CD8-positive, alpha-beta memory T cell (primary cell): ENCODE results near the gene THOP1. TPM values are rescaled to one million over a fixed set of nuclear protein-coding genes. Genes with fewer than 3 reads are reported as not detected.

Source experiments
- CTCF ChIA-PET: fragments of 350-600 bp; sonication (Branson Sonifier 250); formaldehyde crosslinking; loops from one replicate; lab custom pipeline; 2021; ENCODE audit warnings: antibody characterized with exemption; lab: Charles Lee
- POLR2A ChIA-PET: fragments of 350-600 bp; sonication (Branson Sonifier 250); formaldehyde crosslinking; loops from one replicate; lab custom pipeline; 2021; ENCODE audit warnings: antibody characterized with exemption; lab: Charles Lee
- DNase-seq, 5 donors: peaks; one replicate each; pipeline versions ENCODE4 v3.0.0 to v3.0.0-alpha.2; 2020 to 2022; ENCODE audit warnings: mixed read lengths in 1 of 5
- H3K27ac ChIP-seq: one replicate; pipeline ENCODE4 v1.7.0; 2013; ENCODE audit warnings: low read depth, mild to moderate bottlenecking, low read length, moderate library complexity
- H3K27me3 ChIP-seq: 2 replicates; pipeline ENCODE4 v1.7.0; 2013; ENCODE audit warnings: low read length, mild to moderate bottlenecking; ENCODE audit not compliant: insufficient read depth, poor library complexity, severe bottlenecking
- H3K36me3 ChIP-seq: 2 replicates; pipeline ENCODE4 v1.7.0; 2013; ENCODE audit warnings: mild to moderate bottlenecking, low read length, moderate library complexity; ENCODE audit not compliant: insufficient read depth
- H3K4me1 ChIP-seq: 2 replicates; pipeline ENCODE4 v1.7.0; 2013; ENCODE audit warnings: mild to moderate bottlenecking, low read length, moderate library complexity; ENCODE audit not compliant: insufficient read depth
- H3K4me3 ChIP-seq: 2 replicates; pipeline ENCODE4 v1.7.0; 2013; ENCODE audit warnings: mild to moderate bottlenecking, low read length
- H3K9me3 ChIP-seq: 2 replicates; pipeline ENCODE4 v1.7.0; 2013; ENCODE audit warnings: mild to moderate bottlenecking, low read length
- H3K27ac Mint-ChIP-seq, 8 donors: one replicate each; pipeline ENCODE4 v1.8.0; 2020 to 2021; ENCODE audit warnings: mixed read lengths in 8 of 8, mild to moderate bottlenecking in 6 of 8, inconsistent platforms in 3 of 8, moderate library complexity in 3 of 8
- H3K27me3 Mint-ChIP-seq, 2 donors: one replicate each; pipeline ENCODE4 v1.8.0; 2020 to 2021; ENCODE audit warnings: mixed read lengths in 2 of 2, mild to moderate bottlenecking in 1 of 2, moderate library complexity in 1 of 2
- H3K36me3 Mint-ChIP-seq, 3 donors: one replicate each; pipeline ENCODE4 v1.8.0; 2020 to 2021; ENCODE audit warnings: mixed read lengths in 3 of 3, inconsistent platforms in 1 of 3, mild to moderate bottlenecking in 1 of 3
- H3K4me1 Mint-ChIP-seq, 3 donors: one replicate each; pipeline ENCODE4 v1.8.0; 2020 to 2021; ENCODE audit warnings: mixed read lengths in 3 of 3, inconsistent platforms in 1 of 3, mild to moderate bottlenecking in 1 of 3
- H3K4me3 Mint-ChIP-seq, 7 donors: one replicate each; pipeline ENCODE4 v1.8.0; 2020 to 2021; ENCODE audit warnings: mixed read lengths in 7 of 7, mild to moderate bottlenecking in 6 of 7, moderate library complexity in 4 of 7, inconsistent platforms in 2 of 7
- H3K9me3 Mint-ChIP-seq, 5 donors: one replicate each; pipeline ENCODE4 v1.8.0; 2020 to 2022; ENCODE audit warnings: mixed read lengths in 5 of 5, mild to moderate bottlenecking in 3 of 5, moderate library complexity in 2 of 5, inconsistent platforms in 1 of 5
- polyA plus RNA-seq: library from polyadenylated mRNA; unstranded; fragments of 300-500 nt; fragmentation: Illumina TruSeq; gene quantifications from one replicate; pipeline ENCODE4 v1.2.3, GENCODE V29; 2021
- total RNA-seq, 2 experiments: library from RNA; stranded (reverse); gene quantifications; one replicate each; pipeline ENCODE4 v1.2.3, GENCODE V29; 2021

The THOP1 gene
- total and polyA plus RNA-seq, 3 experiments from 2014 or later, result 40.2 to 178 (median 169) TPM

DNA sequence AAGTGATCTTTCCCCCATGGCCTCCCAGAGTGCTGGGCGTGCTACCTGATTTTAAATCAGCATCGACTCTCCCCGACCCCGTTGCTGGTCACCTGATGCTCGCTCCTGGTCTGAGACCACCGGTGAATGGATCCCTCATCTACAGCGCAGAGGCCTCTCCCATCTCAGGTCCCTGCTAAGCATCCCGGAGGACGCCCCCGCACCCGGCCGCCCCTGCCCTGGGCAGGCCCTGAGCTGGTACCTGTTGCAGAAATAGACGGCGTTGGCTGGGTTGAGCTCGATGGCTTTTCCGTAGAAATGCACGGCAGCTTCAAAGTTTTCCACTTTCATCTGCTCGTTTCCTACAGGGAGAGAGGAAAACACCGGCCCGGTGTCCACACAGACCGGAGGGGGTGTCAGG, 20.4 kb upstream of the THOP1 start:
- H3K4me3 ChIP-seq, result no peak overlapping the region
- Mint-ChIP-seq H3K9me3 (no peaks in the 10 kb centered on the region), H3K36me3 (peaks cover 0 to 66% (median 1%) of the 10 kb centered on the region in 3 donors), H3K4me1 (peaks cover under 1 to 1% (median under 1%) of the 10 kb centered on the region in 3 donors), H3K27ac (no peak overlapping the region), H3K27me3 (no peaks in the 10 kb centered on the region), H3K4me3 (no peak overlapping the region)
- H3K27me3 ChIP-seq, result no peaks in the 10 kb centered on the region
- DNase-seq, result no peak
- CTCF ChIA-PET, result no interaction called here
- H3K36me3 ChIP-seq, result peaks cover 10% of the 10 kb centered on the region
- H3K27ac ChIP-seq, result no peak overlapping the region
- POLR2A ChIA-PET, result no interaction called here
- H3K9me3 ChIP-seq, result no peaks in the 10 kb centered on the region
- H3K4me1 ChIP-seq, result no peaks in the 10 kb centered on the region

DNA sequence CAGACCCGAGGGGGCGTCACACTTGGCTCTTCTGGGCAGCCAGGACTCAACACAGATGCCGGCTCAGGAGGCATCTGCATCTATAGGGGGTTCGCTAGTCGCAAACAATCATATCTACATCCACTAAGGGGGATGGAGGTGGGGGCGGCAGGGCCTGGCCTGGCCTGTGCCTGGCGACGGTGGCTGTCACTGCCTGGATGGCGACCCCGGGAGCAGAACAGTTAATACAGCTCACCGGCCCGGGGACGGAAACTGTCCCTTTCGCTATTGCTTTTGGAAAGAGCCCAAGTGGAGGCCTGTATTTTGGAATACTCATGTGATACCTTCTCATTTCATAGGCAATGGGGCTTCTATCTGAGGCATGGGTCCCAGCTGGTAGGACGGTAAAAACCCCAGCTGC, 19.9 kb upstream of the THOP1 start:
- Histone ChIP-seq H3K4me3 (no peak overlapping the region), H3K4me1 (no peaks in the 10 kb centered on the region), H3K27ac (no peak overlapping the region), H3K9me3 (no peaks in the 10 kb centered on the region), H3K36me3 (peaks cover 10% of the 10 kb centered on the region), H3K27me3 (no peaks in the 10 kb centered on the region)
- Mint-ChIP-seq H3K4me3 (no peak overlapping the region), H3K36me3 (peaks cover 0 to 64% (median 1%) of the 10 kb centered on the region in 3 donors), H3K27me3 (no peaks in the 10 kb centered on the region), H3K4me1 (peaks cover 0 to 2% (median 0%) of the 10 kb centered on the region in 3 donors), H3K27ac (no peak overlapping the region), H3K9me3 (no peaks in the 10 kb centered on the region)
- DNase-seq, result no peak
- CTCF ChIA-PET, result no interaction called here
- POLR2A ChIA-PET, result no interaction called here

DNA sequence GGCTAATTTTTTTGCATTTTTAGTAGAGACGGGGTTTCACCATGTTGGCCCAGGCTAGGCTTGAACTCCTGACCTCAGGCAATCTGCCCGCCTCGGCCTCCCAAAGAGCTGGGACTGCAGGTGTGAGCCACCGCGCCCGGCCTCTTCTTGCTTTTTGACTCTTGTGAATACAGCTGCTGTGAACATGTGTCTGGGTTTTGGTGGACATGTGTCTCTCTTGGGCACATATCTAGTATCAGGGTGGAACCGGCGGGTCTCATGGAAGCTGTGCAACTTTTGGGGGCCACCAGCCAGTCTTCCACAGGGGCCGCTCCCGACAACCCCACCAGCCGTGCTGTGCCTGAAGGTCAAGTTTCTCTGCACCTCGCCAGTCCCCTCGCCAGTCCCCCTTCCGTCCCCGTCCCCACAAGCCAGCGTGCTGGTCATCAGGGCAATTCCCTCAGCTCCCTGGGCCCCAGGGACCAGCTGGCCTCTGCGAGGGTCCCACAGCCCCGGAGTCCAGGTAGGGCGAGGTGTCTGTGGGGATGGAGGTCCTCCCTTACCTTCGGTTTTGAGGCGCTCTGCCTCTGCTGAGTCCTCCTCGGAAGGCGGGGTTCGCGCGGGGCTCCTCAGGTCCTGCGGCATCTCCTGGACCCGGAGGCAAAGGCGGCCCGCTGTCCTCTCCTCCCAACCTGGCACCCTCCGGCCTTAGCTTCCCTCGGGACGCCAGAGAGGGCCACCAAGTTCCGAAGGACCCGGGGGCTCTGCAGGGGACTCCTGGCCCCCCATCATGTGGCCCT, 18.5 kb upstream of the THOP1 start:
- H3K36me3 Mint-ChIP-seq, result peaks cover 0 to 58% (median 1%) of the 10 kb centered on the region in 3 donors
- Histone ChIP-seq H3K27ac (no peak overlapping the region), H3K9me3 (no peaks in the 10 kb centered on the region), H3K36me3 (peaks cover 10% of the 10 kb centered on the region), H3K4me3 (no peak overlapping the region), H3K27me3 (no peaks in the 10 kb centered on the region), H3K4me1 (no peaks in the 10 kb centered on the region)
- H3K4me1 Mint-ChIP-seq, result peaks cover 0 to 2% (median 0%) of the 10 kb centered on the region in 3 donors
- no peaks in the 10 kb centered on the region for H3K9me3 Mint-ChIP-seq
- POLR2A ChIA-PET, result no interaction called here
- H3K27ac Mint-ChIP-seq, result no peak overlapping the region
- no peak overlapping the region for H3K4me3 Mint-ChIP-seq
- DNase-seq, result no peak
- H3K27me3 Mint-ChIP-seq, result no peaks in the 10 kb centered on the region
- CTCF ChIA-PET, result no interaction called here

DNA sequence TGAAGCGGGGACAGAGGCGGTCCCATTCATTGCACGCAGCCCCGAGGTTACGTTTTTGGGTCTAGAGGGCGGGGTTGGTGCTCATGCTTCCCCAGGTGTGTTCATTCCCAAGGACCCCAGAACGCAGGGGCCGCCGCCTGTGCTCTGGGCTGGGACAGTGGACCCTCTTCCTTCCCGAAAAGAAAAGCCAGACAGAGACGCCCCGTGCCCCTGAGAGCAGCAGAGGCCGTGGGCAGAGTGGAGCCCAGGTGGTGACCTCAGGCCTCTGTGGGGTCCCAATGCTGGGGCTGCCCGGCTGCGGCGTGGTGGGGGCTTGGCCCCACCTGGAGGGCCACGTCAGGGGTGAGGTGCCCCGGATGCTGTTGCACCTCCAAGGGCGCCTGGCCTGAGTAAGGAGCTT, 17.6 kb upstream of the THOP1 start:
- peaks cover 10% of the 10 kb centered on the region for H3K36me3 ChIP-seq
- Mint-ChIP-seq H3K9me3 (no peaks in the 10 kb centered on the region), H3K4me1 (peaks cover 2 to 9% (median 4%) of the 10 kb centered on the region in 3 donors), H3K27me3 (no peaks in the 10 kb centered on the region), H3K4me3 (no peak overlapping the region), H3K36me3 (peaks cover 0 to 57% (median 1%) of the 10 kb centered on the region in 3 donors), H3K27ac (no peak overlapping the region)
- no peaks in the 10 kb centered on the region for H3K4me1 ChIP-seq
- H3K27ac ChIP-seq, result no peak overlapping the region
- H3K9me3 ChIP-seq, result no peaks in the 10 kb centered on the region
- no peak overlapping the region for H3K4me3 ChIP-seq
- H3K27me3 ChIP-seq, result no peaks in the 10 kb centered on the region
- ChIA-PET POLR2A (no interaction called here), CTCF (no interaction called here)
- no peak for DNase-seq

DNA sequence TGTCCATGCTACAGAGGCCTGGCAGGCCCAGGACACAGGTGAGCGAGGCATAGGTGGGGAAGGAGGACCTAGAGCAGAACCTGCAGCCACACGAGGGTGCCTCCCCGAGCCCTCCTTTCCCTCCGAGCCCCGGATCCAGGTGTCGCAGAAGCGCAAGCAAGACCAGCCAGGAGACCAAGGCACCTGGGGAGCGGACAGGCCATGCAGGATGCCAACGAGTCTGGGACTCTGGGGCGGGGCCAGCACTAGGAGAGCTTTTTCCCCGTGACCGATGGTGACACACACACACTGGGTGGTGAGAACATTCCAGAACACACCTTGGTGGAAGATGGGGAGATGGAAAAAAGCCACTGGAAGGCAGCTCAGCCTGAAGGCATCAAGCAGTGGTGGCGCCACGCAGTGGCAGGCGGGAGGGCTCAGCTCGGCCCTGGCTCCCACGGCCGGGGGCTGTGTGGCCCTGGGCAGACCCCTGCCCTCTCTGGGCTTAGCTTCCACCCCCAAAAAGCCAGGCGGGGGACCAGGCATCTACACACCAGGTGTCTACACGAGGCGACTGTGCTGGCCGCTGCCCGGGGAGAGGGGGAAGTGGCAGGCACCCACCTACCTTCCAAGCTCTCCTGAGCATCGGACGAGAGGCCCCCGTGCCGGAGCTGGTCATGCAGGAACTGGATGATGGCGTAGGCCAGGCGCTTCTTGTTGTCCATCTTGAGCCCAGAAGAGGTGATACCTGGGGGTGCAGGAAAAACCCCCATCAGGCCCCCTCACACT, 16.8 kb upstream of the THOP1 start:
- Histone ChIP-seq H3K9me3 (no peaks in the 10 kb centered on the region), H3K27me3 (no peaks in the 10 kb centered on the region), H3K4me3 (no peak overlapping the region), H3K27ac (no peak overlapping the region), H3K36me3 (peaks cover 10% of the 10 kb centered on the region), H3K4me1 (no peaks in the 10 kb centered on the region)
- peaks cover 2 to 9% (median 4%) of the 10 kb centered on the region in 3 donors for H3K4me1 Mint-ChIP-seq
- H3K27me3 Mint-ChIP-seq, result no peaks in the 10 kb centered on the region
- no peak overlapping the region for H3K27ac Mint-ChIP-seq
- POLR2A ChIA-PET, result no interaction called here
- H3K4me3 Mint-ChIP-seq, result no peak overlapping the region
- H3K36me3 Mint-ChIP-seq, result peaks cover 0 to 50% (median 1%) of the 10 kb centered on the region in 3 donors
- CTCF ChIA-PET, result interaction anchor here (0.7 to 1.0 kb wide), 2 partner anchors 19 to 51 kb away, joined by 3 read pairs; partner anchors contain the start of gene ZNF554
- DNase-seq, result no peak
- H3K9me3 Mint-ChIP-seq, result no peaks in the 10 kb centered on the region

- H3K27ac ChIP-seq, result no peak overlapping the region
- H3K27me3 ChIP-seq, result no peaks in the 10 kb centered on the region
- Mint-ChIP-seq H3K9me3 (no peaks in the 10 kb centered on the region), H3K27ac (no peak overlapping the region), H3K4me1 (peaks cover 4 to 14% (median 8%) of the 10 kb centered on the region in 3 donors), H3K36me3 (peaks cover 0 to 43% (median 1%) of the 10 kb centered on the region in 3 donors), H3K27me3 (no peaks in the 10 kb centered on the region), H3K4me3 (no peak overlapping the region)
- no peak for DNase-seq
- ChIA-PET CTCF (interaction anchor here (0.7 to 1.0 kb wide), 2 partner anchors 19 to 50 kb away, joined by 3 read pairs; partner anchors contain the start of gene ZNF554), POLR2A (no interaction called here)
- H3K36me3 ChIP-seq, result peaks cover 10% of the 10 kb centered on the region
- H3K4me3 ChIP-seq, result no peak overlapping the region
- no peaks in the 10 kb centered on the region for H3K4me1 ChIP-seq
- no peaks in the 10 kb centered on the region for H3K9me3 ChIP-seq
Measured at GRCh38 chr19:2769218-2769617, 16.1 kb upstream of the THOP1 start.

GRCh38 chr19:2770055-2771013, 15.0 kb upstream of the THOP1 start:
- Mint-ChIP-seq H3K27ac (no peak overlapping the region), H3K4me3 (no peak overlapping the region), H3K4me1 (peaks cover 12 to 25% (median 16%) of the 10 kb centered on the region in 3 donors), H3K9me3 (no peaks in the 10 kb centered on the region), H3K27me3 (no peaks in the 10 kb centered on the region), H3K36me3 (peaks cover 0 to 39% (median 4%) of the 10 kb centered on the region in 3 donors)
- H3K4me3 ChIP-seq, result no peak overlapping the region
- peaks cover 6% of the 10 kb centered on the region for H3K4me1 ChIP-seq
- no peaks in the 10 kb centered on the region for H3K27me3 ChIP-seq
- POLR2A ChIA-PET, result no interaction called here
- no peak overlapping the region for H3K27ac ChIP-seq
- CTCF ChIA-PET, result no interaction called here
- H3K36me3 ChIP-seq, result peaks cover 9% of the 10 kb centered on the region
- no peaks in the 10 kb centered on the region for H3K9me3 ChIP-seq
- DNase-seq, result no peak
